Measurements from ENCODE around the gene SLC4A1AP.
"Not testable (repeated sequence)": the region's sequence is repeated elsewhere in the genome, so short reads cannot be mapped to it uniquely, and the experiment has no call there.

The SLC4A1AP gene

GRCh38 chr2:27671235-27671634, 7.5 kb downstream of the SLC4A1AP start:
- H3K27ac ChIP-seq: no peak overlapping the region
- no peak for TF ChIP-seq CTCF (IDR thresholded peaks at IDR 0.05)
- no peak for DNase-seq (ENCODE audit: low spot score)
- H3K4me3 ChIP-seq: no peak overlapping the region

GRCh38 chr2:27672723-27673486, 9.2 kb downstream of the SLC4A1AP start:
- H3K27ac ChIP-seq: no peak overlapping the region
- DNase-seq (ENCODE audit: low spot score): no peak
- no peak for TF ChIP-seq CTCF (IDR thresholded peaks at IDR 0.05)
- no peak overlapping the region for H3K4me3 ChIP-seq

GRCh38 chr2:27680571-27680970, 16.9 kb downstream of the SLC4A1AP start:
- Histone ChIP-seq H3K4me3 (no peak overlapping the region), H3K27ac (no peak overlapping the region)
- no peak for DNase-seq (ENCODE audit: low spot score)
- no peak for TF ChIP-seq CTCF (IDR thresholded peaks at IDR 0.05)

- no peak for DNase-seq (ENCODE audit: low spot score)
- TF ChIP-seq CTCF (IDR thresholded peaks at IDR 0.05): no peak
- no peak overlapping the region for H3K4me3 ChIP-seq
- peak overlapping the region in 1 of 2 donors; percentile 50 for H3K27ac ChIP-seq
Observed at GRCh38 chr2:27681841-27682240, 18.2 kb downstream of the SLC4A1AP start.

- H3K4me3 ChIP-seq; DNase-seq (ENCODE audit: low spot score): not testable (repeated sequence)
- peak overlapping the region; percentile 52 to 72 for H3K27ac ChIP-seq
Observed at GRCh38 chr2:27682334-27682771, 18.7 kb downstream of the SLC4A1AP start.

GRCh38 chr2:27683390-27684071, 19.8 kb downstream of the SLC4A1AP start:
- TF ChIP-seq CTCF (IDR thresholded peaks at IDR 0.05): peak; percentile 85
- Histone ChIP-seq H3K27ac (peak overlapping the region; percentile 3 to 72), H3K4me3 (no peak overlapping the region)
- no peak for DNase-seq (ENCODE audit: low spot score)

GRCh38 chr2:27685006-27685405, 21.3 kb downstream of the SLC4A1AP start:
- not testable (repeated sequence) for H3K27ac ChIP-seq; DNase-seq (ENCODE audit: low spot score)

GRCh38 chr2:27685577-27685976, 21.9 kb downstream of the SLC4A1AP start:
- no peak overlapping the region for H3K27ac ChIP-seq

More at GRCh38 chr2:27685006-27685405, 21.3 kb downstream of the SLC4A1AP start:
- not testable (repeated sequence) for H3K4me3 ChIP-seq

More at GRCh38 chr2:27685577-27685976, 21.9 kb downstream of the SLC4A1AP start:
- no peak for TF ChIP-seq CTCF (IDR thresholded peaks at IDR 0.05)
- DNase-seq (ENCODE audit: low spot score): no peak
- no peak overlapping the region for H3K4me3 ChIP-seq
